Duodenal mucosa (tissue), 2 donors: Measurements from ENCODE around the gene VPS16.

Source experiments
- H3K27ac ChIP-seq: one replicate; pipeline ENCODE4 v1.7.0; 2013; ENCODE audit warnings: low read depth, low read length
- H3K27me3 ChIP-seq, 2 donors: one replicate each; pipeline ENCODE4 v1.7.0; 2013; ENCODE audit warnings: low read length in 2 of 2, control low read depth in 1 of 2; ENCODE audit not compliant: insufficient read depth in 2 of 2, control insufficient read depth in 1 of 2
- H3K36me3 ChIP-seq, 2 donors: one replicate each; pipeline ENCODE4 v1.7.0; 2013; ENCODE audit warnings: low read length in 2 of 2, control low read depth in 1 of 2; ENCODE audit not compliant: insufficient read depth in 2 of 2, control insufficient read depth in 1 of 2
- H3K4me1 ChIP-seq, 2 donors: one replicate each; pipeline ENCODE4 v1.7.0; 2013; ENCODE audit warnings: low read length in 2 of 2, control low read depth in 1 of 2; ENCODE audit not compliant: insufficient read depth in 2 of 2, control insufficient read depth in 1 of 2
- H3K4me3 ChIP-seq, 2 donors: one replicate each; pipeline ENCODE4 v1.7.0; 2013; ENCODE audit warnings: low read length in 2 of 2, low read depth in 1 of 2
- H3K9ac ChIP-seq, 2 donors: one replicate each; pipeline ENCODE4 v1.7.0; 2013; ENCODE audit warnings: low read length in 2 of 2, low read depth in 1 of 2
- H3K9me3 ChIP-seq, 2 donors: one replicate each; pipeline ENCODE4 v1.7.0; 2013; ENCODE audit warnings: low read length in 2 of 2, control low read depth in 1 of 2; ENCODE audit not compliant: control insufficient read depth in 1 of 2

VPS16 gene

DNA sequence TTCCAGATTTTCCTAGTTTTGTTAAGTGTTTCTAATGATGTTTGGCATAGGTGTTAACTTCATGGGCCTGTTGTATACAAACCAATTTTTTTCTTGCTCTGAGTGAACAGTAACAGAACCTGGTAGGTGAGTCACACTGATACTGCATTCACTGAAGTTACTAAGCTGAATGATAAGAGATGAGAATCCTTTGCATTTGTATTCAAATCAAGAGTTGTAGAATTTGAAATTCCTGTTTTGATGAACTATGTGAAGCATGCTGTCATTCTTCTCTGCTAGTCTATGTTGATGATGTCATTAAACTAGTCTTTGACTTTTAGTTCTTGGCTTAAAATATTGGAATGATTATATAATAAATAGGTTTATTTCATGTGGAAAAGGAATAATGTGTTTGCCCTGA, 70.7 kb downstream of the VPS16 start:
- no peak overlapping the region for H3K9ac ChIP-seq
- peaks cover 5% of the 10 kb centered on the region in 2 donors for H3K4me1 ChIP-seq
- no peak overlapping the region for H3K27ac ChIP-seq
- H3K36me3 ChIP-seq = no peaks in the 10 kb centered on the region
- H3K9me3 ChIP-seq = no peaks in the 10 kb centered on the region
- H3K27me3 ChIP-seq = no peaks in the 10 kb centered on the region
- H3K4me3 ChIP-seq = no peak overlapping the region

DNA sequence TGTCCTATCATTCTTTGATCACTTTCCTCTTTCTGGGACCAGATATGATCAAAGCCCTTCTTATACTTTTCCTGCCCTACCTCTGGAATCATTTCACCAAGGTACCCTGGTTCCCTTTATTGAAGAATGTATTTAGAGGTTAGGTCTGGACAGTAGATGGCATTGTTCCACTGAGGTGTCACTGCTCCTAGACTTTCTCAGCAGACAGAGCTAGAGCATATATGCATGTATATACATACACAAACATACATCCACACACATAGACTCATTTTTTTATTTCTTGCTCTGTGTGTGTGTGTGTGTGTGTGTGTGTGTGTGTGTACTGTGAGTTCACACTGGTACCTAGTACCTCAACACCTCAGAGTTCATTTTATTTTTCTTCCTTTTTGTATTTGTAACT, 73.6 kb downstream of the VPS16 start:
- Histone ChIP-seq H3K36me3 (no peaks in the 10 kb centered on the region), H3K9me3 (no peaks in the 10 kb centered on the region), H3K27me3 (no peaks in the 10 kb centered on the region), H3K4me1 (peaks cover 5 to 16% of the 10 kb centered on the region in 2 donors), H3K9ac (no peak overlapping the region), H3K4me3 (no peak overlapping the region), H3K27ac (no peak overlapping the region)
